Ovary (tissue), 3 donors: ENCODE data around the gene SYT2.
"Not testable (repeated sequence)": the region's sequence is repeated elsewhere in the genome, so short reads cannot be mapped to it uniquely, and the experiment has no call there.

ENCODE experiments used
- CTCF ChIP-seq, 3 donors: fragments of 450-650 bp in 2 of 3; fragments of 200-600 bp in 1 of 3; IDR thresholded peaks; one replicate each; pipeline versions ENCODE4 v1.5.1 to v1.8.0; 2016 to 2022; ENCODE audit warnings: antibody characterized with exemption in 3 of 3, mild to moderate bottlenecking in 1 of 3
- EP300 ChIP-seq: sonication (generic); formaldehyde crosslinking; IDR thresholded peaks from one replicate; pipeline ENCODE4 v1.6.1; 2017; ENCODE audit warnings: antibody characterized with exemption
- POLR2A ChIP-seq: fragments of 450-650 bp; IDR thresholded peaks from one replicate; pipeline ENCODE4 v1.6.1; 2017; ENCODE audit warnings: antibody characterized with exemption, mild to moderate bottlenecking, moderate library complexity
- donor health status: DM: no; HTN: no; CAD: no.

- not testable (repeated sequence) for TF ChIP-seq CTCF (IDR thresholded peaks at IDR 0.05); POLR2A; EP300
Measured at GRCh38 chr1:202546377-202546776, 163.9 kb downstream of the SYT2 start.
